LHCN-M2 (cell line): Measurements from ENCODE around the gene AP1G1. TPM values are rescaled to one million over a fixed set of nuclear protein-coding genes. Genes with fewer than 3 reads are reported as not detected.

Experiments
- DNase-seq: peaks from one replicate; pipeline ENCODE4 v3.0.0-alpha.2; 2012; ENCODE audit warnings: low read depth
- total RNA-seq: library from RNA; depleted of rRNA; stranded (reverse); fragments of >200 nt; gene quantifications from 2 replicates; pipeline ENCODE4 v1.2.3, GENCODE V29; 2014

Gene AP1G1
- total RNA-seq, 1 experiment from 2014 or later: 59.8 TPM

GRCh38 chr16:71758293-71758760, 50.3 kb downstream of the AP1G1 start:
- DNase-seq: no peak

- no peak for DNase-seq
Observed at GRCh38 chr16:71754652-71755051, 54.0 kb downstream of the AP1G1 start.

- no peak for DNase-seq
Observed at GRCh38 chr16:71754108-71754507, 54.5 kb downstream of the AP1G1 start.

GRCh38 chr16:71748226-71748625, 60.4 kb downstream of the AP1G1 start:
- DNase-seq: no peak

GRCh38 chr16:71746442-71747046, 62.1 kb downstream of the AP1G1 start:
- peak; percentile 46 for DNase-seq

- no peak for DNase-seq
Observed at GRCh38 chr16:71738855-71739254, 69.8 kb downstream of the AP1G1 start.

GRCh38 chr16:71737501-71737900, 71.1 kb downstream of the AP1G1 start:
- DNase-seq: no peak

- DNase-seq: no peak
Observed at GRCh38 chr16:71734511-71734910, 74.1 kb downstream of the AP1G1 start.

GRCh38 chr16:71732587-71732986, 76.0 kb downstream of the AP1G1 start:
- DNase-seq: no peak

- DNase-seq: no peak
Observed at GRCh38 chr16:71727551-71728324, 80.9 kb downstream of the AP1G1 start.

GRCh38 chr16:71726476-71727315, 81.9 kb downstream of the AP1G1 start:
- no peak for DNase-seq

- no peak for DNase-seq
Observed at GRCh38 chr16:71724320-71724751, 84.3 kb downstream of the AP1G1 start, which contains the start of gene PHLPP2. PHLPP2 (minus strand) TSS chr16:71724701; CDS start chr16:71714795, 9,906 bp downstream.

- DNase-seq: peak; percentile 55
Observed at GRCh38 chr16:71723537-71724319, 84.9 kb downstream of the AP1G1 start.

GRCh38 chr16:71722801-71723536, 85.7 kb downstream of the AP1G1 start:
- peak; percentile 71 for DNase-seq

- no peak for DNase-seq
Observed at GRCh38 chr16:71721066-71721740, 87.4 kb downstream of the AP1G1 start.

GRCh38 chr16:71712501-71712900, 96.1 kb downstream of the AP1G1 start:
- DNase-seq: no peak

- no peak for DNase-seq
Observed at GRCh38 chr16:71711789-71712188, 96.8 kb downstream of the AP1G1 start.

- peak; percentile 78 for DNase-seq
Observed at GRCh38 chr16:71709229-71709781, 99.3 kb downstream of the AP1G1 start.

GRCh38 chr16:71708696-71709095, 99.9 kb downstream of the AP1G1 start:
- DNase-seq: no peak

- DNase-seq: no peak
Observed at GRCh38 chr16:71707199-71707598, 101.4 kb downstream of the AP1G1 start.
